Tibial artery (tissue), 4 donors: ENCODE measurements around the gene ZNF682.
A peak's percentile ranks its signal among the peaks of the same experiment; 100 is the strongest.
"Not testable (repeated sequence)": the region's sequence is repeated elsewhere in the genome, so short reads cannot be mapped to it uniquely, and the experiment has no call there.

Source experiments
- DNase-seq, 2 donors: peaks; one replicate each; pipeline ENCODE4 v3.0.0-alpha.2; 2019
- H3K27ac ChIP-seq, 2 donors: fragments of 200-600 bp; sonication (generic) in 1 of 2; 1 replicate in 1 of 2; 2 replicates in 1 of 2; pipeline ENCODE4 v1.5.1; 2018 to 2019; ENCODE audit warnings: mild to moderate bottlenecking in 1 of 2
- H3K27me3 ChIP-seq, 2 donors: fragments of 200-600 bp; sonication (generic) in 1 of 2; one replicate each; pipeline versions ENCODE4 v1.5.1 to v1.6.0; 2016 to 2019
- H3K36me3 ChIP-seq, 3 donors: fragments of 200-600 bp; sonication (generic) in 2 of 3; one replicate each; pipeline ENCODE4 v1.5.1; 2016 to 2019; ENCODE audit warnings: mild to moderate bottlenecking in 2 of 3
- H3K4me1 ChIP-seq, 4 donors: fragments of 200-600 bp; sonication (generic) in 2 of 4; 1 replicate in 3 of 4; 2 replicates in 1 of 4; pipeline ENCODE4 v1.5.1; 2016 to 2019
- H3K4me3 ChIP-seq, 2 donors: fragments of 200-600 bp; sonication (generic) in 1 of 2; 1 replicate in 1 of 2; 2 replicates in 1 of 2; pipeline ENCODE4 v1.5.1; 2018 to 2019; ENCODE audit warnings: mild to moderate bottlenecking in 2 of 2
- H3K9me3 ChIP-seq, 3 donors: fragments of 200-600 bp; sonication (generic) in 1 of 3; one replicate each; pipeline ENCODE4 v1.5.1; 2016 to 2019
- intact Hi-C: fragments of 100-400 bp; cut with DNase I; formaldehyde crosslinking; loops from one replicate; pipeline ENCODE4 v1.15.0; 2023; ENCODE audit warnings: low total_unique reads
- TF ChIP-seq, protein P1 (sequence below), 2 experiments: fragments of 200-600 bp in 1 of 2; fragments of 450-650 bp in 1 of 2; IDR thresholded peaks; one replicate each; pipeline ENCODE4 v1.5.1; 2017 to 2019; ENCODE audit warnings: antibody characterized with exemption in 2 of 2, mild to moderate bottlenecking in 1 of 2, moderate library complexity in 1 of 2

The ZNF682 gene

DNA sequence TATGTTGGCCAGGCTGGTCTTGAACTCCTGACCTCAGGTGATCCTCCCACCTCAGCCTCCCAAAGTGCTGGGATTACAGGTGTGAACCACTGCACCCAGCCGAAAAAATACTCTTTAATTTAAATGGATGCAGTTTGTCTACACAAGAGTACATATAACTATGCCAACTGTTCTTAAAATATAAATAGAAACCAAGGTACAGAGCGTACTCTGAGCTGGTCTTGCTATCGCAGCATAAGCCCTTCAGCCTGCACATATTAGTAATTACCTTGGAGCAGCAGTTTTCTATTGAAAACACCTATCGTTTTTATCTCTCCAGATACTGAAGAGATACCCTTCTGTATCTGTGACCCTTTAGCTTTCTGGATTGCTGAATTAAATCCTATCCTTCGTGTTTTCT is 3.4 kb downstream of the ZNF682 start:
- Histone ChIP-seq H3K9me3 (no peaks in the 10 kb centered on the region), H3K27ac (no peak overlapping the region), H3K36me3 (peaks cover 0 to 8% (median 7%) of the 10 kb centered on the region in 3 donors), H3K27me3 (no peaks in the 10 kb centered on the region), H3K4me1 (peaks cover 0 to 5% (median 0%) of the 10 kb centered on the region in 4 donors), H3K4me3 (no peak overlapping the region)
- intact Hi-C loops = loop anchor here (5.0 kb wide), 1 partner anchor 131 kb away; the partner anchor contains the start of gene ZNF486
- DNase-seq = no peak
- TF ChIP-seq, protein P1, sequence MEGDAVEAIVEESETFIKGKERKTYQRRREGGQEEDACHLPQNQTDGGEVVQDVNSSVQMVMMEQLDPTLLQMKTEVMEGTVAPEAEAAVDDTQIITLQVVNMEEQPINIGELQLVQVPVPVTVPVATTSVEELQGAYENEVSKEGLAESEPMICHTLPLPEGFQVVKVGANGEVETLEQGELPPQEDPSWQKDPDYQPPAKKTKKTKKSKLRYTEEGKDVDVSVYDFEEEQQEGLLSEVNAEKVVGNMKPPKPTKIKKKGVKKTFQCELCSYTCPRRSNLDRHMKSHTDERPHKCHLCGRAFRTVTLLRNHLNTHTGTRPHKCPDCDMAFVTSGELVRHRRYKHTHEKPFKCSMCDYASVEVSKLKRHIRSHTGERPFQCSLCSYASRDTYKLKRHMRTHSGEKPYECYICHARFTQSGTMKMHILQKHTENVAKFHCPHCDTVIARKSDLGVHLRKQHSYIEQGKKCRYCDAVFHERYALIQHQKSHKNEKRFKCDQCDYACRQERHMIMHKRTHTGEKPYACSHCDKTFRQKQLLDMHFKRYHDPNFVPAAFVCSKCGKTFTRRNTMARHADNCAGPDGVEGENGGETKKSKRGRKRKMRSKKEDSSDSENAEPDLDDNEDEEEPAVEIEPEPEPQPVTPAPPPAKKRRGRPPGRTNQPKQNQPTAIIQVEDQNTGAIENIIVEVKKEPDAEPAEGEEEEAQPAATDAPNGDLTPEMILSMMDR (IDR thresholded peaks at IDR 0.05) = no peak

DNA sequence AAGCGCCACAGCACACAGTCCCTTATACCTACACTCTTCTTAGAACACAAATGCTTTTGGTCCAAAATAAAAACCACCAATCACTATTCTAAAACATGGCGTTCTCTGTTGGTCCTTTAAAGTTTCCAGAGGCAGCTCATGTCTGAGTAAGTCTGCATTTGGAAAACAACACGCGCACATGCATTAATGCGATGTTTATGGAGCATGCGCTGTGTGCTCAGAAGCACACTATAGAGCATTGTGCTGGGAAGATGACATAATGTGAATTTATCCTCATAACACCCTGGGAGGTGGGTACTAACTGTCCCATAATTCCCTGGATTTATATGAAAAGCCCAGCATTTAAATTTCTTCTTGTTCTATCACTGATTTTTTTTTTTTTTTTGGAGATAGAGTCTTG is 10.7 kb downstream of the ZNF682 start:
- no peak overlapping the region for H3K4me3 ChIP-seq
- H3K36me3 ChIP-seq = peaks cover 24 to 39% (median 24%) of the 10 kb centered on the region in 3 donors
- TF ChIP-seq, protein P1 (IDR thresholded peaks at IDR 0.05) = no peak
- H3K27ac ChIP-seq = no peak overlapping the region
- H3K27me3 ChIP-seq = no peaks in the 10 kb centered on the region
- H3K4me1 ChIP-seq = no peaks in the 10 kb centered on the region
- DNase-seq = no peak
- H3K9me3 ChIP-seq = no peaks in the 10 kb centered on the region
- intact Hi-C loops = no loop called here

- TF ChIP-seq, protein P1 (IDR thresholded peaks at IDR 0.05) = no peak
- peaks cover 0 to 50% (median 24%) of the 10 kb centered on the region in 3 donors for H3K9me3 ChIP-seq
Observed at GRCh38 chr19:20005741-20006140, 33.6 kb downstream of the ZNF682 start.

GRCh38 chr19:19997656-19998268 is 41.5 kb downstream of the ZNF682 start:
- H3K27ac ChIP-seq = no peak overlapping the region
- H3K27me3 ChIP-seq = no peaks in the 10 kb centered on the region
- TF ChIP-seq, protein P1 (IDR thresholded peaks at IDR 0.05) = peak; percentile 20 to 43
- no peaks in the 10 kb centered on the region for H3K4me1 ChIP-seq
- H3K36me3 ChIP-seq = no peaks in the 10 kb centered on the region
- peaks cover 0 to 4% (median 0%) of the 10 kb centered on the region in 3 donors for H3K9me3 ChIP-seq
- intact Hi-C loops = loop anchor here (10.0 kb wide), 1 partner anchor 277 kb away; no protein-coding TSS in a partner anchor
- no peak for DNase-seq
- no peak overlapping the region for H3K4me3 ChIP-seq

More at GRCh38 chr19:20005741-20006140, 33.6 kb downstream of the ZNF682 start:
- intact Hi-C loops = no loop called here
- Histone ChIP-seq H3K27ac (no peak overlapping the region), H3K27me3 (no peaks in the 10 kb centered on the region), H3K4me3 (no peak overlapping the region), H3K36me3 (peaks cover 33 to 48% (median 44%) of the 10 kb centered on the region in 3 donors), H3K4me1 (no peaks in the 10 kb centered on the region)
- no peak for DNase-seq

GRCh38 chr19:19966862-19967261 is 72.4 kb downstream of the ZNF682 start:
- Histone ChIP-seq H3K27me3 (no peaks in the 10 kb centered on the region), H3K4me1 (no peaks in the 10 kb centered on the region), H3K27ac (no peak overlapping the region), H3K4me3 (no peak overlapping the region), H3K9me3 (peaks cover 0 to 22% (median 16%) of the 10 kb centered on the region in 3 donors), H3K36me3 (no peaks in the 10 kb centered on the region)
- no peak for DNase-seq
- intact Hi-C loops = no loop called here
- TF ChIP-seq, protein P1 (IDR thresholded peaks at IDR 0.05) = no peak

DNA sequence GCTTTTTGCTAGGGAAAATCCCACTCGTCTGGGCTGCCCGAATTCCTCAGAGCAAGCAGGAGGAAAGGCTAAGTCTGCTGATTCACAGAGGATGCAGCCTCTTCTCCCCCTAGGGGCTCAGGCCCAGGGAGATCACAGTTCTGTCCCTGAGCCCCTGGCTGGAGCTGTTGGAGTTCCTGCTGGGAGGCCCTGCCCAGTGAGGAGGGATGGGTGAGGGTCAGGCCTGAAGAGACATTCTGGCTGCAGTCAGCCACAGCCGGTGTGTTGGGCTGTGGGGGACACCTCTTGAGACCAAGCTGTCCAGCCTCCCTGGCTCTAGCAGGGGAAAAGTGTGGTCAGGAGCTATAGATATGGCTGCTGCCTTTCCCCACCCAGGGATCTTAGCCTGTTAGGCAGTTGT is 73.2 kb downstream of the ZNF682 start:
- H3K36me3 ChIP-seq, H3K4me3 ChIP-seq, H3K4me1 ChIP-seq, H3K27me3 ChIP-seq, DNase-seq, intact Hi-C loops, H3K27ac ChIP-seq: not testable (repeated sequence)
- H3K9me3 ChIP-seq = peaks cover 0 to 22% (median 16%) of the 10 kb centered on the region in 3 donors
